K562 (cell line): ENCODE data around the gene SRM. TPM values are rescaled to one million over a fixed set of nuclear protein-coding genes. Genes with fewer than 3 reads are reported as not detected.

Experiments
- CBFA2T3 ChIP-seq: fragments of 450-650 bp; IDR thresholded peaks from 2 replicates; pipeline ENCODE4 v1.6.1; 2017
- CEBPG ChIP-seq, 3 experiments: fragments of 200-800 bp in 1 of 3; sonication (Bioruptor generic) in 1 of 3; sonication (generic) in 1 of 3; formaldehyde crosslinking in 1 of 3; IDR thresholded peaks in 2 of 3; conservative IDR thresholded peaks in 1 of 3; 2 replicates each; pipeline versions ENCODE4 v1.6.1 to v1.8.0; 2016 to 2022; ENCODE audit warnings: missing compliant biosample characterization in 2 of 3, missing genetic modification characterization in 2 of 3, mild to moderate bottlenecking in 1 of 3, missing genetic modification reagents in 1 of 3
- CHD2 ChIP-seq: IDR thresholded peaks from 2 replicates; pipeline ENCODE4 v1.6.1; 2011; ENCODE audit warnings: low read depth, low read length
- ETV1 ChIP-seq: fragments of 450-650 bp; conservative IDR thresholded peaks from 2 replicates; pipeline ENCODE4 v1.6.1; 2016; ENCODE audit warnings: missing genetic modification characterization, control low read depth, low read depth, missing compliant biosample characterization
- HMGN3 ChIP-seq: IDR thresholded peaks from 2 replicates; pipeline ENCODE4 v1.6.1; 2011; ENCODE audit warnings: borderline replicate concordance, low read depth, mild to moderate bottlenecking, mixed read lengths, low read length; ENCODE audit not compliant: insufficient read length; ENCODE audit errors: extremely low read depth
- KDM1A ChIP-seq, 2 experiments: fragments of 450-650 bp; IDR thresholded peaks; 2 replicates each; pipeline ENCODE4 v1.6.1; 2016; ENCODE audit warnings: mild to moderate bottlenecking in 2 of 2
- MEIS2 ChIP-seq: fragments of 450-650 bp; IDR thresholded peaks from 2 replicates; pipeline ENCODE4 v1.6.1; 2014; ENCODE audit warnings: mild to moderate bottlenecking; ENCODE audit not compliant: partially characterized antibody
- PHF8 ChIP-seq: fragments of 200-600 bp; sonication (generic); IDR thresholded peaks from 2 replicates; pipeline ENCODE4 v1.6.1; 2012; ENCODE audit warnings: mixed run types, mild to moderate bottlenecking, inconsistent platforms, low read length, moderate library complexity, borderline replicate concordance
- POLR2B ChIP-seq: fragments of 450-650 bp; IDR thresholded peaks from 2 replicates; pipeline ENCODE4 v1.6.1; 2018; ENCODE audit warnings: low read depth; ENCODE audit not compliant: partially characterized antibody
- PRMT5 ChIP-seq: sonication (generic); formaldehyde crosslinking; IDR thresholded peaks from 2 replicates; pipeline ENCODE4 v1.5.0; 2020; ENCODE audit warnings: missing genetic modification reagents
- RB1 ChIP-seq: fragments of 450-650 bp; IDR thresholded peaks from 2 replicates; pipeline ENCODE4 v1.6.1; 2017; ENCODE audit warnings: low read depth, mild to moderate bottlenecking
- SIN3A ChIP-seq, 2 experiments: fragments of 150-350 bp in 1 of 2; IDR thresholded peaks; 2 replicates each; pipeline ENCODE4 v1.6.1; 2011 to 2016; ENCODE audit warnings: borderline replicate concordance in 2 of 2, low read depth in 2 of 2, low read length in 2 of 2, mild to moderate bottlenecking in 2 of 2, moderate library complexity in 2 of 2; ENCODE audit not compliant: control insufficient read depth in 1 of 2
- SPI1 ChIP-seq: IDR thresholded peaks from 2 replicates; pipeline ENCODE4 v1.6.1; 2011; ENCODE audit warnings: low read depth, low read length, control low read depth, borderline replicate concordance
- SRSF1 ChIP-seq: fragments of 200-400 bp; formaldehyde crosslinking; IDR thresholded peaks from 2 replicates; pipeline ENCODE4 v1.6.1; 2017; ENCODE audit warnings: mild to moderate bottlenecking, low read depth, low read length, moderate library complexity
- SUPT5H ChIP-seq: fragments of 450-650 bp; IDR thresholded peaks from 2 replicates; pipeline ENCODE4 v1.6.1; 2016
- TAF7 ChIP-seq: fragments of 450-650 bp; IDR thresholded peaks from 2 replicates; pipeline ENCODE4 v1.6.1; 2016; ENCODE audit warnings: missing genetic modification characterization, missing compliant biosample characterization
- TCF7L2 ChIP-seq: fragments of 150-350 bp; IDR thresholded peaks from 2 replicates; pipeline ENCODE4 v1.6.1; 2016; ENCODE audit warnings: low read depth, mild to moderate bottlenecking, low read length, moderate library complexity
- TFAP4 ChIP-seq: sonication (generic); formaldehyde crosslinking; IDR thresholded peaks from 2 replicates; pipeline ENCODE4 v1.8.0; 2022; ENCODE audit warnings: missing genetic modification reagents, mild to moderate bottlenecking, moderate library complexity, borderline replicate concordance
- ZNF354B ChIP-seq: fragments of 250-450 bp; sonication (Bioruptor Pico); IDR thresholded peaks from 2 replicates; pipeline ENCODE4 v1.4.0; 2020
- ZNF384 ChIP-seq: IDR thresholded peaks from 2 replicates; pipeline ENCODE4 v1.6.1; 2012; ENCODE audit warnings: low read depth, low read length, improper control_type of control experiment
- polyA plus RNA-seq, 8 experiments: library from polyadenylated mRNA; depleted of rRNA in 4 of 8; stranded (reverse) in 5 of 8; unstranded in 3 of 8; fragments of >200 nt; fragmentation: Nextera tagmentation in 2 of 8; fragmentation: Illumina TruSeq in 1 of 8; extraction: Ambion mirVana in 2 of 8; extraction: Trizol in 1 of 8; gene quantifications; 2 replicates each; pipeline versions ENCODE4 v1.2.1 to v1.2.3, GENCODE V29; 2011 to 2014; ENCODE audit warnings: inconsistent platforms in 1 of 8, missing spikeins in 1 of 8
- total RNA-seq, 7 experiments: library from RNA; depleted of rRNA in 6 of 7; stranded (reverse); fragments of >200 nt in 6 of 7; fragmentation: Illumina TruSeq in 2 of 7; extraction: Trizol in 2 of 7; gene quantifications; 2 replicates each; pipeline versions ENCODE4 v1.2.1 to v1.2.3, GENCODE V29; 2011 to 2021; ENCODE audit warnings: low replicate concordance in 1 of 7
- TF ChIP-seq, protein P1 (sequence below): fragments of 250-450 bp; sonication (Bioruptor Pico); IDR thresholded peaks from 2 replicates; pipeline ENCODE4 v1.4.0; 2020

The SRM gene
- total and polyA plus RNA-seq, 9 of the 15 experiments (the other 6 are each of a cell fraction or from before 2014, with no cell fraction given), result 23.9 to 373 (median 82.5) TPM

- TF ChIP-seq, protein P1, sequence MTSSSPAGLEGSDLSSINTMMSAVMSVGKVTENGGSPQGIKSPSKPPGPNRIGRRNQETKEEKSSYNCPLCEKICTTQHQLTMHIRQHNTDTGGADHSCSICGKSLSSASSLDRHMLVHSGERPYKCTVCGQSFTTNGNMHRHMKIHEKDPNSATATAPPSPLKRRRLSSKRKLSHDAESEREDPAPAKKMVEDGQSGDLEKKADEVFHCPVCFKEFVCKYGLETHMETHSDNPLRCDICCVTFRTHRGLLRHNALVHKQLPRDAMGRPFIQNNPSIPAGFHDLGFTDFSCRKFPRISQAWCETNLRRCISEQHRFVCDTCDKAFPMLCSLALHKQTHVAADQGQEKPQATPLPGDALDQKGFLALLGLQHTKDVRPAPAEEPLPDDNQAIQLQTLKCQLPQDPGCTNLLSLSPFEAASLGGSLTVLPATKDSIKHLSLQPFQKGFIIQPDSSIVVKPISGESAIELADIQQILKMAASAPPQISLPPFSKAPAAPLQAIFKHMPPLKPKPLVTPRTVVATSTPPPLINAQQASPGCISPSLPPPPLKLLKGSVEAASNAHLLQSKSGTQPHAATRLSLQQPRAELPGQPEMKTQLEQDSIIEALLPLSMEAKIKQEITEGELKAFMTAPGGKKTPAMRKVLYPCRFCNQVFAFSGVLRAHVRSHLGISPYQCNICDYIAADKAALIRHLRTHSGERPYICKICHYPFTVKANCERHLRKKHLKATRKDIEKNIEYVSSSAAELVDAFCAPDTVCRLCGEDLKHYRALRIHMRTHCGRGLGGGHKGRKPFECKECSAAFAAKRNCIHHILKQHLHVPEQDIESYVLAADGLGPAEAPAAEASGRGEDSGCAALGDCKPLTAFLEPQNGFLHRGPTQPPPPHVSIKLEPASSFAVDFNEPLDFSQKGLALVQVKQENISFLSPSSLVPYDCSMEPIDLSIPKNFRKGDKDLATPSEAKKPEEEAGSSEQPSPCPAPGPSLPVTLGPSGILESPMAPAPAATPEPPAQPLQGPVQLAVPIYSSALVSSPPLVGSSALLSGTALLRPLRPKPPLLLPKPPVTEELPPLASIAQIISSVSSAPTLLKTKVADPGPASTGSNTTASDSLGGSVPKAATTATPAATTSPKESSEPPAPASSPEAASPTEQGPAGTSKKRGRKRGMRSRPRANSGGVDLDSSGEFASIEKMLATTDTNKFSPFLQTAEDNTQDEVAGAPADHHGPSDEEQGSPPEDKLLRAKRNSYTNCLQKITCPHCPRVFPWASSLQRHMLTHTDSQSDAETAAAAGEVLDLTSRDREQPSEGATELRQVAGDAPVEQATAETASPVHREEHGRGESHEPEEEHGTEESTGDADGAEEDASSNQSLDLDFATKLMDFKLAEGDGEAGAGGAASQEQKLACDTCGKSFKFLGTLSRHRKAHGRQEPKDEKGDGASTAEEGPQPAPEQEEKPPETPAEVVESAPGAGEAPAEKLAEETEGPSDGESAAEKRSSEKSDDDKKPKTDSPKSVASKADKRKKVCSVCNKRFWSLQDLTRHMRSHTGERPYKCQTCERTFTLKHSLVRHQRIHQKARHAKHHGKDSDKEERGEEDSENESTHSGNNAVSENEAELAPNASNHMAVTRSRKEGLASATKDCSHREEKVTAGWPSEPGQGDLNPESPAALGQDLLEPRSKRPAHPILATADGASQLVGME (CRISPR knock-in tag), result peak; percentile 41; the same call in 1 of the 2 replicates
- TF ChIP-seq TFAP4 (CRISPR knock-in tag) (peak; percentile 74), PRMT5 (CRISPR knock-in tag) (peak; percentile 48; the same call in 1 of the 2 replicates), CEBPG (CRISPR knock-in tag; IDR thresholded peaks at IDR 0.05) (no peak; the same call in 1 of the 2 replicates), CEBPG (tag; conservative IDR thresholded peaks at IDR 0.05 in 1 of 2, IDR thresholded peaks at IDR 0.05 in 1 of 2) (no peak), PHF8 (peak; percentile 99), TCF7L2 (0 out of 2 replicates have a peak, but pooled peaks have one; percentile 4), SUPT5H (peak; percentile 90), SIN3A (IDR thresholded peaks at IDR 0.05; ENCODE audit: borderline replicate concordance in 2 of 2, control insufficient read depth in 1 of 2, low read depth in 2 of 2, low read length in 2 of 2) (peak; percentile 63 to 73; a peak in 1 of 4 replicates), ZNF384 (peak; percentile 50; the same call in 1 of the 2 replicates), KDM1A (IDR thresholded peaks at IDR 0.05) (no peak), HMGN3 (peak; percentile 22), SRSF1 (0 out of 2 replicates have a peak, but pooled peaks have one; percentile 32), POLR2B (peak; percentile 88), TAF7 (tag) (peak; percentile 95), SPI1 (no peak), CBFA2T3 (peak; percentile 35; the same call in 1 of the 2 replicates), MEIS2 (peak; percentile 87), ETV1 (tag) (no peak), ZNF354B (CRISPR knock-in tag) (no peak), RB1 (peak; percentile 75; the same call in 1 of the 2 replicates), CHD2 (peak; percentile 98)
These were observed 39.7 kb upstream of the SRM start, which contains the start of gene EXOSC10 (continued) for GRCh38 chr1:11099310-11100148.
